HEK293 (cell line): ENCODE measurements around the gene PLEKHG4B.

ENCODE experiments used
- CTCF ChIA-PET: fragments of 350-600 bp; formaldehyde crosslinking; extraction: SDS; loops from one replicate; lab custom pipeline; 2021; ENCODE audit warnings: antibody characterized with exemption; lab: Yijun Ruan, JAX
- POLR2A ChIA-PET: fragments of 300-600 bp; formaldehyde crosslinking; extraction: SDS; loops from one replicate; lab custom pipeline; 2020; ENCODE audit warnings: antibody characterized with exemption, inconsistent platforms; lab: Yijun Ruan, JAX
- H3K27ac ChIP-seq: fragments of 200-500 bp; sonication (Bioruptor generic); 2 replicates; pipeline ENCODE4 v1.5.1; 2014; ENCODE audit warnings: low read depth, low read length, control low read depth, inconsistent platforms; ENCODE audit errors: extremely low read depth
- H3K36me3 ChIP-seq, 2 experiments: fragments of 200-500 bp in 1 of 2; sonication (Bioruptor generic) in 1 of 2; 1 replicate in 1 of 2; 2 replicates in 1 of 2; pipeline ENCODE4 v1.5.1; 2014 to 2017; ENCODE audit warnings: inconsistent platforms in 2 of 2, low read length in 2 of 2; ENCODE audit not compliant: control insufficient read depth in 2 of 2, insufficient read depth in 1 of 2
- H3K4me1 ChIP-seq: fragments of 200-500 bp; sonication (Bioruptor generic); 2 replicates; pipeline ENCODE4 v1.5.1; 2014; ENCODE audit warnings: mild to moderate bottlenecking, low read length, inconsistent platforms; ENCODE audit not compliant: control insufficient read depth, insufficient read depth
- H3K4me3 ChIP-seq: 2 replicates; pipeline ENCODE4 v1.5.1; 2011; ENCODE audit warnings: low read depth, mild to moderate bottlenecking, control low read depth, low read length, moderate library complexity
- H3K9me3 ChIP-seq: fragments of 200-500 bp; sonication (Bioruptor generic); 2 replicates; pipeline ENCODE4 v1.5.1; 2014; ENCODE audit warnings: low read depth, low read length, inconsistent platforms; ENCODE audit not compliant: control insufficient read depth, insufficient read depth
- GLIS1 ChIP-seq: fragments of 450-650 bp; formaldehyde crosslinking; IDR thresholded peaks from 2 replicates; pipeline ENCODE4 v1.5.1; 2016; ENCODE audit warnings: missing biosample characterization, missing genetic modification characterization
- GLIS2 ChIP-seq: fragments of 450-650 bp; formaldehyde crosslinking; IDR thresholded peaks from 2 replicates; pipeline ENCODE4 v1.5.1; 2016; ENCODE audit warnings: missing biosample characterization, missing genetic modification characterization
- HOXA7 ChIP-seq: sonication (generic); formaldehyde crosslinking; IDR thresholded peaks from 2 replicates; pipeline ENCODE4 v1.8.1; 2022; ENCODE audit warnings: missing genetic modification reagents, borderline replicate concordance
- HOXD13 ChIP-seq: sonication (generic); formaldehyde crosslinking; IDR thresholded peaks from 2 replicates; pipeline ENCODE4 v1.8.0; 2022; ENCODE audit warnings: missing genetic modification reagents, borderline replicate concordance
- KLF1 ChIP-seq: fragments of 450-650 bp; formaldehyde crosslinking; IDR thresholded peaks from 2 replicates; pipeline ENCODE4 v1.5.1; 2016; ENCODE audit warnings: missing biosample characterization, missing genetic modification characterization
- ZNF10 ChIP-seq: fragments of 450-650 bp; formaldehyde crosslinking; IDR thresholded peaks from 2 replicates; pipeline ENCODE4 v1.5.1; 2017; ENCODE audit warnings: missing biosample characterization, missing genetic modification characterization
- ZNF350 ChIP-seq: fragments of 450-650 bp; formaldehyde crosslinking; IDR thresholded peaks from 2 replicates; pipeline ENCODE4 v1.5.0; 2017; ENCODE audit warnings: missing biosample characterization, mild to moderate bottlenecking, missing genetic modification characterization
- ZNF404 ChIP-seq: fragments of 450-650 bp; formaldehyde crosslinking; IDR thresholded peaks from 2 replicates; pipeline ENCODE4 v1.5.1; 2017; ENCODE audit warnings: missing biosample characterization, missing genetic modification characterization
- ZNF433 ChIP-seq: fragments of 450-650 bp; formaldehyde crosslinking; IDR thresholded peaks from 2 replicates; pipeline ENCODE4 v1.5.1; 2016; ENCODE audit warnings: missing biosample characterization, missing genetic modification characterization, low read depth
- ZNF561 ChIP-seq: fragments of 450-650 bp; IDR thresholded peaks from 2 replicates; pipeline ENCODE4 v1.5.1; 2018; ENCODE audit warnings: missing biosample characterization, missing genetic modification characterization, borderline replicate concordance
- ZNF571 ChIP-seq: fragments of 450-650 bp; formaldehyde crosslinking; IDR thresholded peaks from 2 replicates; pipeline ENCODE4 v1.5.0; 2017; ENCODE audit warnings: missing biosample characterization, missing genetic modification characterization
- ZNF621 ChIP-seq: fragments of 450-650 bp; formaldehyde crosslinking; IDR thresholded peaks from 2 replicates; pipeline ENCODE4 v1.5.1; 2017; ENCODE audit warnings: missing biosample characterization, missing genetic modification characterization
- ZNF658 ChIP-seq: fragments of 450-650 bp; formaldehyde crosslinking; IDR thresholded peaks from 2 replicates; pipeline ENCODE4; 2016; ENCODE audit warnings: missing biosample characterization, missing genetic modification characterization
- ZNF776 ChIP-seq: fragments of 450-650 bp; formaldehyde crosslinking; IDR thresholded peaks from 2 replicates; pipeline ENCODE4 v1.5.0; 2017; ENCODE audit warnings: missing biosample characterization, missing genetic modification characterization, borderline replicate concordance
- ZNF791 ChIP-seq: fragments of 450-650 bp; formaldehyde crosslinking; IDR thresholded peaks from 2 replicates; pipeline ENCODE4 v1.5.1; 2016; ENCODE audit warnings: missing biosample characterization, missing genetic modification characterization
- ZNF830 ChIP-seq: fragments of 450-650 bp; IDR thresholded peaks from 2 replicates; pipeline ENCODE4 v1.5.0; 2018; ENCODE audit warnings: missing biosample characterization, missing genetic modification characterization, low read depth, mild to moderate bottlenecking, moderate library complexity
- TF ChIP-seq, protein P1 (sequence below): fragments of 450-650 bp; formaldehyde crosslinking; IDR thresholded peaks from 2 replicates; pipeline ENCODE4 v1.5.1; 2017; ENCODE audit warnings: missing biosample characterization, missing genetic modification characterization

Gene PLEKHG4B

DNA sequence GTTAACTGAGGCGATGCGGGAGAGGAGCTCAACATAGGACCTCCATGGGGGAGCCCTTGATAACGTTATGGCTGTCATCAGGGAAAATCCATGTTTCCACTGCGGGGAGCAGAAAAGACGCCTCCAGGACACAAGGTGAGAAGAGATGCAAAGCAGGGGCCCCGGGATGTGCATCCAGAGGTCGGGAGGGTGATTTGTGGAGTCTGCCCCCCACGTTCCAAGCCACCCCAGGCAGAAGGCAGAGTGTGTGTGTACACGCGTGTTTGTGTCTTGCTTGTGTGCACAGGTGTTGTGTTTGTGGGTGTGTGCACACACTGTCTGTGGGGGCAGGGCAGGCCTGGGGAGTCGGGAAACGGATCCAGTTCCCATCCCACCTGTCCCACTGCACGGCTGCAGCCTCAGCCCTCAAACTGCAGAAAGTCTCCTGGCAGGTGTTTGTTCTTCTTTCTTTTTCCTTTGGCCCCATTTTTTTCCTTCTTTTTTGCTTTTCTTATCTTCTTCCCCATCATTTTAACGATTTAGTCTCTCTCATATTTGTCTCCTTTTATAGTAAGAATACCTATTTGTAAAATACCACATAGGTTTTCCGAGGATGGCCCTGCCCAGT, 17.4 kb upstream of the PLEKHG4B start:
- no peak overlapping the region for H3K4me3 ChIP-seq
- H3K36me3 ChIP-seq = no peaks in the 10 kb centered on the region
- no peak overlapping the region for H3K27ac ChIP-seq
- CTCF ChIA-PET = no interaction called here
- POLR2A ChIA-PET = no interaction called here
- TF ChIP-seq, protein P1, sequence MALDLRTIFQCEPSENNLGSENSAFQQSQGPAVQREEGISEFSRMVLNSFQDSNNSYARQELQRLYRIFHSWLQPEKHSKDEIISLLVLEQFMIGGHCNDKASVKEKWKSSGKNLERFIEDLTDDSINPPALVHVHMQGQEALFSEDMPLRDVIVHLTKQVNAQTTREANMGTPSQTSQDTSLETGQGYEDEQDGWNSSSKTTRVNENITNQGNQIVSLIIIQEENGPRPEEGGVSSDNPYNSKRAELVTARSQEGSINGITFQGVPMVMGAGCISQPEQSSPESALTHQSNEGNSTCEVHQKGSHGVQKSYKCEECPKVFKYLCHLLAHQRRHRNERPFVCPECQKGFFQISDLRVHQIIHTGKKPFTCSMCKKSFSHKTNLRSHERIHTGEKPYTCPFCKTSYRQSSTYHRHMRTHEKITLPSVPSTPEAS (tag by site-specific recombination) = peak; percentile 41; the same call in 1 of the 2 replicates
- TF ChIP-seq ZNF350 (tag by site-specific recombination) = no peak
- no peak for TF ChIP-seq ZNF621 (tag by site-specific recombination)
- TF ChIP-seq GLIS2 (tag by site-specific recombination) = peak; percentile 26; the same call in 1 of the 2 replicates
- no peaks in the 10 kb centered on the region for H3K9me3 ChIP-seq
- H3K4me1 ChIP-seq = no peaks in the 10 kb centered on the region

DNA sequence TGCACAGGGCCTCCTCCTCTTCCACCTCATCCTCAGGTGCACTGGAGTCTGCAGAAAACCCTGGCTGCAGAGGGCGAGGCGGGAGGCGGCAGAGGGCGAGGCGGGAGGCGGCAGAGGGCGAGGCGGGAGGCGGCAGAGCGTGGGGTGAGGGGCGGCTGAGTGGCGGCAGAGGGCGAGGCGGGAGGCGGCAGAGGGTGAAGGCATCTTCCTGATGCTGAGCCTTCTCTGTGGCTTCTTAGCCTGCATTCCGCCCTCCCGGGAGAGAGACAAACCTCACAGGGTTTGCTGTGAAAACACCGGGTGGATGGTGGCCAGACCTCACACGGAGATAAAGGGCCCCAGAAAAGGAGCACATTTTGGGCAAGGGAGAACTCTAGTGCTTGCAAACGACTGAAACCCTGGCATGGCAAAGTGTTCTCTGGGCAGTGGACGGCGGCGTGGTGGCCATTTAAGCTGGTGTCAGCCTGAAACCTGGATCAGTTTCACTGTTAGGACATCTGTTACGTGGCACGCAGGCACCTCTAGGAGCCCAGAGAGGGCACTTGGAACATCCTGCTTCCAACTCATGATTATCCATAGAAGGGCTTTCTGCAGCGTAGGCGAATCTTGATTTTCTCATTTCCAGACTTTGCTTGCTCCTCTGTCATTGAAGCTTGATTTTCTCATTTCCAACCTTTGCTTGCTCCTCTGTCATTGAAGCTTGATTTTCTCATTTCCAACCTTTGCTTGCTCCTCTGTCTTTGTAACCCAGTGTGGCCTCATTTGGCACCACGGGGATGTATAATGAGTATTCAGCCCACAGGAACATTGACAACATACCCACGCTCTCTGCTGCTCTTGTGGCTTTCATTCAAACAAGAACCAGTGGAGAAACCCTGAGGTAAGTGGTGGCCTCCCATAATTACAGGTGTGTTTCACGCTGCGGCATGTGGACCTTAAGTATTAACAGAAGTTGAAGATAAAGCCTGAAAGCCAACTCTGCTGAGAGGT, 16.3 kb upstream of the PLEKHG4B start:
- CTCF ChIA-PET = no interaction called here

DNA sequence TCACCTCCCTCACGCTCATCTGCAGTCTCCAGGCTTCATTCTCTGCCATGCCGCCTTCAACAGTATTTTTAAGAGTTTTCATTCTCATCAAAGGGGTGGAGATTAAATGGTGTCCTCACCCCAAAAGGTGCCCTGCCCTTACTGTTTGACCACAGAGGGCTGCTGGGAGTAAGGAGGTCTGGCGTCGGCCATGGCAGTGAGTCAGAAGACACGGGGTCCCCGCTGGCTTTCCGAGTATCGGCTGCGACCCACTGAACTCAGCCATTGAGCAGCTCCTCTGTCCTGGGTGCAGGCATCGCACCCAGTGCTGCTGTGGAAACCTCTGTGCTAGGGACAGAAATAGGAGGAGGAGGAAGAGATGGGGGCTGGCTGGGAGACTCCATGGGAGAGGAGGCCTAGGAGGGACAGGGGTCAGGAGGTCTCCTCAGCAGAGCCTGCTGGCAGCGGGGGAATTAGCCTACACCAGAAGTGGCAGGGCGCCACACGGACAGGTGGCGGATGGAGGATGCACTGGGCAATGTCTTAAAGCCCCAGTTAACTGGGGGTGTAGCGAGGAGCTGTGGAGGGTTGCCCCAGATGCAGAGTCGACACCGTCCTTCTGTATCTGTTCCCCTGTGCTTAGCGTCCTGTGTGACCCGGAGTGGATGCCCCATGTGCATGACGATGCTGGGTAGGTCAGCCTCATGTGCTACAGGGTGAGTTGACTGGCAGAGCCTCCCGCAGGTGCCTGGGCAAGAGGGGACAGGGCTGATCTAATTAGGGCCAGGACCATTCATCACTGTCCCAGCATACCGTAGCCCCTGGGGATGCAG, 15.4 kb upstream of the PLEKHG4B start:
- Histone ChIP-seq H3K9me3 (no peaks in the 10 kb centered on the region), H3K27ac (no peak overlapping the region), H3K4me3 (no peak overlapping the region), H3K4me1 (no peaks in the 10 kb centered on the region)
- CTCF ChIA-PET = no interaction called here
- TF ChIP-seq ZNF404 (no peak), ZNF791 (no peak), HOXA7 (CRISPR knock-in tag) (no peak), ZNF433 (no peak), HOXD13 (CRISPR knock-in tag) (no peak), ZNF571 (no peak)
- TF ChIP-seq, all 188 proteins: peak for 0
- H3K36me3 ChIP-seq = no peaks in the 10 kb centered on the region
- POLR2A ChIA-PET = no interaction called here

More for the DNA sequence above, 16.3 kb upstream of the PLEKHG4B start:
- H3K27ac ChIP-seq = no peak overlapping the region
- no peak for TF ChIP-seq ZNF658 (tag by site-specific recombination)
- TF ChIP-seq GLIS1 = peak; percentile 64
- no peak for TF ChIP-seq ZNF10
- no peak for TF ChIP-seq ZNF830 (tag by site-specific recombination)
- no peak for TF ChIP-seq ZNF776 (tag by site-specific recombination)
- no peak for TF ChIP-seq ZNF561 (tag by site-specific recombination)
- TF ChIP-seq KLF1 (tag by site-specific recombination) = peak; percentile 96
- TF ChIP-seq, all 188 proteins: peak for 2
- no peak overlapping the region for H3K4me3 ChIP-seq
- H3K9me3 ChIP-seq = no peaks in the 10 kb centered on the region
- no peaks in the 10 kb centered on the region for H3K36me3 ChIP-seq
- POLR2A ChIA-PET = no interaction called here
- H3K4me1 ChIP-seq = no peaks in the 10 kb centered on the region
